DOHH2 (cell line): Measurements from ENCODE around the gene FAM210A.

Experiments used
- H3F3A ChIP-seq: fragments of 200-600 bp; sonication (generic), shearing (Covaris generic); 2 replicates; pipeline ENCODE4 v1.6.0; 2016; ENCODE audit warnings: antibody characterized with exemption, mild to moderate bottlenecking; ENCODE audit not compliant: control insufficient read depth, insufficient read depth
- H3K27ac ChIP-seq: fragments of 200-600 bp; sonication (generic); 2 replicates; pipeline ENCODE4 v1.5.1; 2014; ENCODE audit warnings: low read depth, mild to moderate bottlenecking, low read length, moderate library complexity
- H3K27me3 ChIP-seq: fragments of 200-600 bp; sonication (generic); 2 replicates; pipeline ENCODE4 v1.6.1; 2014; ENCODE audit warnings: mild to moderate bottlenecking, low read length, mixed read lengths; ENCODE audit not compliant: control insufficient read depth
- H3K36me3 ChIP-seq: fragments of 200-600 bp; sonication (generic); 2 replicates; pipeline ENCODE4 v1.6.1; 2014; ENCODE audit warnings: mild to moderate bottlenecking, low read length, moderate library complexity, mixed read lengths; ENCODE audit not compliant: control insufficient read depth
- H3K4me1 ChIP-seq: fragments of 200-600 bp; sonication (generic); 2 replicates; pipeline ENCODE4 v1.6.1; 2014; ENCODE audit warnings: mild to moderate bottlenecking, low read length, mixed read lengths; ENCODE audit not compliant: control insufficient read depth
- H3K4me2 ChIP-seq: fragments of 200-600 bp; sonication (generic); 2 replicates; pipeline ENCODE4 v1.6.0; 2014; ENCODE audit warnings: mild to moderate bottlenecking, low read length, moderate library complexity
- H3K4me3 ChIP-seq: fragments of 200-600 bp; sonication (generic); 2 replicates; pipeline ENCODE4 v1.5.1; 2014; ENCODE audit warnings: mild to moderate bottlenecking, low read length, mixed read lengths
- H3K79me2 ChIP-seq: fragments of 200-600 bp; sonication (generic); 2 replicates; pipeline ENCODE4 v1.6.1; 2014; ENCODE audit warnings: mild to moderate bottlenecking, low read length, mixed read lengths; ENCODE audit not compliant: control insufficient read depth
- H3K9me2 ChIP-seq: fragments of 200-600 bp; sonication (generic); replicated peaks from 2 replicates; pipeline ENCODE4 v1.6.1; 2014; ENCODE audit warnings: mild to moderate bottlenecking, low read length, mixed read lengths; ENCODE audit not compliant: control insufficient read depth
- H3K9me3 ChIP-seq: fragments of 200-600 bp; sonication (generic); 2 replicates; pipeline ENCODE4 v1.6.1; 2014; ENCODE audit warnings: antibody characterized with exemption, low read length, mixed read lengths; ENCODE audit not compliant: control insufficient read depth, insufficient read depth
- H4K20me1 ChIP-seq: fragments of 200-600 bp; sonication (generic); 2 replicates; pipeline ENCODE4 v1.6.0; 2014; ENCODE audit warnings: low read depth, mild to moderate bottlenecking, antibody characterized with exemption, low read length, moderate library complexity; ENCODE audit not compliant: control insufficient read depth, insufficient read depth
- CTCF ChIP-seq: fragments of 200-600 bp; sonication (generic); IDR thresholded peaks from one replicate; pipeline ENCODE4 v1.5.1; 2014; ENCODE audit warnings: antibody characterized with exemption, mild to moderate bottlenecking, low read depth, low read length; ENCODE audit not compliant: poor library complexity, severe bottlenecking
- EZH2phosphoT487 ChIP-seq: fragments of 200-600 bp; sonication (generic); IDR thresholded peaks from 2 replicates; pipeline ENCODE4 v1.6.1; 2017; ENCODE audit warnings: borderline replicate concordance, mild to moderate bottlenecking, antibody characterized with exemption, low read length, moderate library complexity, mixed read lengths

Gene FAM210A

GRCh38 chr18:13726232-13726971, at the start of gene FAM210A, which contains the start of gene RNMT:
TSS of gene FAM210A (minus strand) at chr18:13726558. CDS start at chr18:13682077, 44,481 bp downstream.
TSS of gene RNMT (plus strand) at chr18:13726673. CDS start at chr18:13731518, 4,845 bp downstream.
- H3K27ac ChIP-seq = peak within 1 kb of the TSS; percentile 32
- H3K27me3 ChIP-seq = no peaks in the 10 kb centered on the region
- H3K9me3 ChIP-seq = no peaks in the 10 kb centered on the region
- H3K9me2 ChIP-seq = no peaks in the 10 kb centered on the region
- peak within 1 kb of the TSS; percentile 94 for H3K4me3 ChIP-seq
- H3K79me2 ChIP-seq = peaks cover 98% of the 10 kb centered on the region
- H3K4me2 ChIP-seq = peak within 1 kb of the TSS; percentile 92
- TF ChIP-seq CTCF (peak; percentile 28), EZH2phosphoT487 (no peak)
- no peaks in the 10 kb centered on the region for H3F3A ChIP-seq
- peaks cover 40% of the 10 kb centered on the region for H3K36me3 ChIP-seq
- peaks cover 10% of the 10 kb centered on the region; the same call in 1 of the 2 replicates for H4K20me1 ChIP-seq
- H3K4me1 ChIP-seq = peaks cover 38% of the 10 kb centered on the region

- Histone ChIP-seq H3F3A (no peaks in the 10 kb centered on the region), H3K4me2 (no peak overlapping the region), H3K4me1 (no peaks in the 10 kb centered on the region), H4K20me1 (no peaks in the 10 kb centered on the region), H3K9me2 (no peaks in the 10 kb centered on the region), H3K4me3 (no peak overlapping the region), H3K79me2 (no peaks in the 10 kb centered on the region), H3K9me3 (no peaks in the 10 kb centered on the region), H3K27ac (no peak overlapping the region), H3K27me3 (no peaks in the 10 kb centered on the region), H3K36me3 (no peaks in the 10 kb centered on the region)
- TF ChIP-seq EZH2phosphoT487 (no peak), CTCF (no peak)
Observed at GRCh38 chr18:13775058-13775457, 48.7 kb upstream of the FAM210A start.

- no peaks in the 10 kb centered on the region for H3K4me1 ChIP-seq
- no peak overlapping the region for H3K4me2 ChIP-seq
- no peaks in the 10 kb centered on the region for H3K27me3 ChIP-seq
- H3F3A ChIP-seq = no peaks in the 10 kb centered on the region
- no peaks in the 10 kb centered on the region for H3K9me3 ChIP-seq
- TF ChIP-seq EZH2phosphoT487 (no peak), CTCF (no peak)
- no peaks in the 10 kb centered on the region for H3K79me2 ChIP-seq
- no peaks in the 10 kb centered on the region for H4K20me1 ChIP-seq
- H3K27ac ChIP-seq = no peak overlapping the region
- H3K4me3 ChIP-seq = no peak overlapping the region
- no peaks in the 10 kb centered on the region for H3K9me2 ChIP-seq
- H3K36me3 ChIP-seq = peaks cover 12% of the 10 kb centered on the region
Observed at GRCh38 chr18:13762690-13763439, 36.5 kb upstream of the FAM210A start.
